HL-60/S4 treated with phorbol 12-myristate 13-acetate at 8.2 ng/mL for 4 days and 3 days (cell line): ENCODE data around the gene PRLH.
"Not testable (repeated sequence)": the region's sequence is repeated elsewhere in the genome, so short reads cannot be mapped to it uniquely, and the experiment has no call there.

Experiments used
- in situ Hi-C: fragments of 300-500 bp; cut with MboI; formaldehyde crosslinking; loops from 2 replicates; pipeline ENCODE4 v1.15.0; 2022; ENCODE audit warnings: low sequenced_read_pairs

Gene PRLH

GRCh38 chr2:237577956-237578870, 11.8 kb downstream of the PRLH start:
- in situ Hi-C loops, result loop anchor here (10.0 kb wide), 2 partner anchors 63 to 167 kb away; no protein-coding TSS in a partner anchor

- in situ Hi-C loops, result no loop called here
Observed at GRCh38 chr2:237581326-237581725, 15.0 kb downstream of the PRLH start.

DNA sequence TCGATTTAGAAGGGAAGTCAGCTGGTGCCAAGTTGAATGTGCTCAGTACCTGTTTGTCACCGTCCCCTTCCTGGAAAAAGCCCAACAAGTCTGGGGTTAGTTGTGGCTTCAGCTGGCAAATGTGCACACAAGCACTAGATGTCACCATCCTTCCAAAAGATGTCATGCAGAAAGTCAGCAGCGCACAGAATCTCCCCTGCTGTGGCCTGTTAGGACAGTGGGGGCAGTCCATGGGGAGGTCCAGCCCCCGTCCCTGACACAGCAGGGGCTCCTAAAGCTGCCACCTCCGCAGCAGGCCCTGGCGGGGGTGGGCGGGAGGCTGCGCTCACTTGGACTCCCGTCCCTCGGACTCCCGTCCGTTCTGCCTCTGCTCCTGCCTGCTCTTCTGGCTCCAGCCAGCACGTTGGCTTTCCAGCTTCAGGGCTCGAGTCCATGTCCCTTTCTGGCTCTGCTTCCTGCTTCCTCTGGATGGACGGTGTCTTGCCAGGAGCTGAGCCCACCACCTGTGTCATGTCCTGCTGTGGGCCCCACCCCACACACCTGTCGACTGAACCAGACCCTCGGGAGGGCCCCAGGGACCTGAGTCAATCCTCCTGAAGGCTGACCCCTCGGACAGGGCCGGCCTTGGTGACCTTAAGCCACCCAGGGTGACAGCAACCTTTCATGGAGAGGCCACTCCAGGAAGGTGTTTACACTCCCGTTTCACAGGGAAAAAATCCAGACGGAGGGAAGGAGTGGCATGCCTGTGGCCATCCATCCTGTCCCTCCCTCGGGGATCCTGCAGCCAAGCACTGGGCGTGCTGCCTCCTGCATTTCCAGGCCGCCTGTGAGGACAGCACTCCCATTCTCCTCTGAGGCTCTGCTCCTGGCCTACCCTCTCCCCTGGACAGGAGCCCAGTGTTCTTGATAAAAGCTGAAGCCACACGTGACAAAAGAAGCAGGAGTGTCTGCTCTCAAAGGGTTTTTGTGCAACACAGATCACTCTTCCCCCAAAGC, 15.7 kb downstream of the PRLH start:
- in situ Hi-C loops, result no loop called here

- in situ Hi-C loops, result no loop called here
Observed at GRCh38 chr2:237583385-237584295, 17.3 kb downstream of the PRLH start.

DNA sequence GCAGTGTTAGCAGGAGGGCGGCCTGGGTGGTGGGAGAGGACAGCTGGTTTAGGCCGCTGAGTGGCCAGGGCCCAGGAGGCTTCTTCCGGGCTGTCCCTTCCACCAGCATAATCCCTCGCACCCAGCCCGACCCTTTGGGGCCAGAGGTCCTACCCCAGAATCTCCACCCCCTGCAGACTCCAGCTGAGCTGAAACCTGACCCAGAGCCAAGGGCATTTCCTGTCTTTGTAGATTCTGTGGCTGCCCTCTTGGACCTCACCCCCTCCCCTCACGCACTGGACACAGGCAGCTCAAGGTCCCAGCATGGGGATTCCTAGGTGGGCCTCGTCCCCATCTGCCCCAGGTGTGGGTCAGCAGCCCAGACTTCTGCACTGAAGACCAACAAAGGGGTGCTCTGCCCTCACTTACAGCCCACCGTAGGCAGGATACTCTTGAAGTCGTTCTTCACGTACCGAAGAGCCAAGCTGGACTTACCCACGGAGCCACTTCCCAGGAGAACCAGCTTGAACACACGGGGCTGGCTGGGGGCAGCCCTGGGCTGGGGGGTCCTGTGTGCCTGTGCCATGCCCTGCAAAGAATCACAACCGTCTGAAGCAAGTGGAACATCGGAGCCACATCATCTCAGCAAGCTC, 19.3 kb downstream of the PRLH start:
- in situ Hi-C loops, result no loop called here

GRCh38 chr2:237588044-237588696, 21.8 kb downstream of the PRLH start:
- in situ Hi-C loops, result no loop called here

DNA sequence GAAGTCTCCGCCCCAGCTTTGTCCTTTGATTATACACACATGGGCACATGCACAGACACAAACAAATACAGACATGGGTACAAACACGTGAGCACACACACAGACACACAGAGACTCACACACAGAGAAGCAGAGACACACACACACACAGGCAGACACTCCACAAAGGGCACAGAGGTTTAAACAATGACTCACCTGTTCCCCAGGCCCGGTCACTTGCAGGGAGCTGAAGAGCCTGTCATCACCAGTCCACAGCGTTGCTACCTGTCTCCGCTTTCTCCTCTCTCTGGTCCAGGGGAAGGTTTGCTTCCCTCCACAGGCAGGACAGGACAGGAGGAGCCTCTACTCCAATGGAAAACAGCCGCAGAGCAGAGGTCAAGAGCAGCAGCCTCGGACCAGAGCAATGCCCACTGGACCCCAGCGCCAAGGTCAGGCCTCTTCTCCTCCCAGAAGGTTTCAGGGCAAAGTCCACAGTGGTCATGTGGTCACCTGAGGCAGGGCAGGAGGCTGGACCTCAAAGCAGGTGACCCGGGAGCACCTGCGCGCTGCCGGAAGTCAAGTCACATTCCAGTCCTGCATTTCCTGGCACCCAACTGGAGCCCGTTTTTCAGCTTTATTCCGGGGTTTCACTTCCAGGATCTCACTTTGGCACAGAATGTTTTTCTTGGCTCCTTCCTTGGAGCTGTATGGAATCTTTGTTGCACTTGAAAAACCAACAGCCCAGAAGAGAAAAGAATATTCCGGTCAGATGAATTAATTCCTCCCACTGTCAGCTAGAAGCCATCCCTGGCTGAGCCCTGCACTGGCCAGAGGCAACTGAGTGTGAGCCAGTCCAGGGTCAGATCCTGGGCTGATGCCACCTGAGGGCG, 24.1 kb downstream of the PRLH start, which contains the start of gene RAB17:
Gene RAB17 (minus strand): TSS at position 463 of the 869 bp plus-strand sequence. CDS start 4,580 bp downstream, outside the sequence.
- in situ Hi-C loops, result no loop called here

GRCh38 chr2:237591141-237591881, 24.9 kb downstream of the PRLH start:
- in situ Hi-C loops, result no loop called here

GRCh38 chr2:237592425-237592980, 26.1 kb downstream of the PRLH start:
- in situ Hi-C loops, result no loop called here

DNA sequence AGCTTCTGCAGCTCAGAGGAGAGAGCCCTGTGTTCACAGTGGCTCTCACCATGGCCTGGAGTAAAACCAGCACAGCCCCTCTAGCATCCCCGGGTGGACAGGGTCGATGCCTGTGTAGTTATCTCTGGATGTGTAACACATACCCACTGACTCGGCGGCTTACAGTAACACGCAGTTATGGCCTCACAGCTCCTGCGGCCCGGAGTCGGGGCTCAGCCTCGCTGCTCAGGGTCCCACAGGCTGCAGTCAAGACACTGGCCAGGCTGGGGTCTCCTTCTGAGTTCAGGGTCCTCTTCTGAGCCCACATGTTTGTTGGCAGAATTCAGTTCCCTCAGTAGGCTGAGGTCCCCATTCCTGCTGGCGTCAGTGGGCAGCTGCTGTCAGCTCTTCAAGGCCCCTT, 26.7 kb downstream of the PRLH start:
- in situ Hi-C loops, result no loop called here

GRCh38 chr2:237593596-237594320, 27.4 kb downstream of the PRLH start:
- in situ Hi-C loops, result no loop called here

DNA sequence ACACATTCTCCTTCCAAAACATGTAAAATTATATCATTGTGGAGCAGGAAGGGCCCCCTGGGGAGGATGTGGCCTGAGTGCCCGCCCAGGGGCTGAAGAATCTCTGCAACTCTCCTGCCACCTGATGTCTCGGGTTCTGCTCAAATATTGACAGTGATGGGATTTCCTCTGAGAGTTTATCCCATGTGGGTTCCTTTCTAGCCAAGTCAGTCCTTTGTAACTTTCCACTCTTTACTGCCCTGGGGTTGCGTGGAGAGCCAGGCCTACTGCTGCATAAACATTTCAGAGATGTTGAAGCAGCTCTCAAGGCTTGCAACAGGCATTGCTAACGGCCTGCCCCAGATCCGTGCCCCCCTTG, 28.1 kb downstream of the PRLH start:
- in situ Hi-C loops, result no loop called here

DNA sequence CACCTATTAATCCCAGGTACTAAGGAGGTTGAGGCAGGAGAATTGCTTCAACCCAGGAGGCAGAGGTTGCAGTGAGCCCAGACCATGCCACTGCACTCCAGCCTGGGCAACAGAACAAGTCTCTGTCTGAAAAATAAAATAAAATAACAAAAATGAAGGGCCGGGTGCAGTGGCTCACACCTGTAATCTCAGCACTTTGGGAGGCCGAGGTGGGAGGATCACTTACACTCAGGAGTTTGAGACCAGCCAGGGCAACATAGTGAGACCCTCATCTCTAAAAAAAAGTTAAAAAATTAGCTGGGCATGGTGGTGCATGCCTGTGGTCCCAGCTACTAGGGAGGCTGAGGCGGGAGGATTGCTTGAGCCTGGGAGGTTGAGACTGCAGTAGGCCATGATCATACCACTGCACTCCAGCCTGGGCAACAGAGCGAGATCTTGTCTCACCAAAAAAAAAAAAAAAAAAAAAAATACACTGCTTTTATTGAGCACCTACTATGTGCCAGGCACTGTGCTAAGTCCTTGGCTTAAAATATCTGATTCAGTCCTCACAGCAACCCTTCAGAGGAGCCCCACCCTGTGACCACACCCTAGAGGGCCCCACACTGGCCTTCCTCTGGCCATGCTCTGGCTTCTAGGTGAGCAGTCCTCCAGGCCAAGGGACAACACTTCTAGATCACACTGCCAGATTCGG, 29.6 kb downstream of the PRLH start:
- in situ Hi-C loops, result not testable (repeated sequence)

DNA sequence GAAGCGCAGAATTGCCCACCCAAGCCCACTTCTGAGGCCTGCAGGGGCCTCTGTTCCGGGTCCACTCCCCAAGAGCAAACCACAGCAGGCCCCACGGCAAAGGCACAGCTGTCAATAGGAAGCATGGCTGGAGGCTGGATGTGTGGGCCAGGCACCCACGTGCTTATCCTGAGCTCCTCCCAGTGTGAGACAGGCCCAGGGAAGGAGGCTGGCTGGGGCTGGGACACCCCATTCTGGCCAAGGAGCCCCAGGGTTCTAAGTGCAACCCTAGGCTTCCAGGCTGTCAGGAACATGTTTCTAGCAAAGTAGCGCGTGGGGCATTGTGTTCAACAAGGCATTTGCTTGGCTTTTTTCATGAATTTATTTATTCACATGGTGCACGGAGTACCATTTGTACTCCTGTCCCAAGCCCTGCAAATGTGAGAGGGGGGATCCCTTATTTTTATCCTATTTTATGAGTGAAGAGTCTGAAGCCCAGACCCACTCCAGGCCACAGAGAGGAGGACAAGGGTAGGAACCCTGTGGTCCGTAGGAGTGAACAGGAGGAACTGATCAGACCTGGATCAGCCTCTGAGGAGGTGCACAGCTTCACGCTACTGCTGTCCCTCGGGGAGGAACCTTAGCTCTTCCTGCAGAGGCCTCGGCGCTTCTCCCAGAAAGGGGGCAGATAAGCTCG, 30.3 kb downstream of the PRLH start:
- in situ Hi-C loops, result no loop called here
